C4-2B (cell line): ENCODE results near the gene LY86.
A peak's percentile ranks its signal among the peaks of the same experiment; 100 is the strongest.

Experiments
- H3K27ac ChIP-seq: fragments of 450-650 bp; 2 replicates; pipeline ENCODE4 v1.5.1; 2017
- CTCF ChIP-seq: fragments of 450-650 bp; conservative IDR thresholded peaks from 2 replicates; pipeline ENCODE4 v1.5.1; 2017; ENCODE audit warnings: mild to moderate bottlenecking
- ZFX ChIP-seq: fragments of 450-650 bp; IDR thresholded peaks from 2 replicates; pipeline ENCODE4 v1.6.1; 2017

LY86 gene

GRCh38 chr6:6547110-6547879 is 41.2 kb upstream of the LY86 start:
- no peak overlapping the region for H3K27ac ChIP-seq
- TF ChIP-seq ZFX (no peak), CTCF (peak; percentile 92)

DNA sequence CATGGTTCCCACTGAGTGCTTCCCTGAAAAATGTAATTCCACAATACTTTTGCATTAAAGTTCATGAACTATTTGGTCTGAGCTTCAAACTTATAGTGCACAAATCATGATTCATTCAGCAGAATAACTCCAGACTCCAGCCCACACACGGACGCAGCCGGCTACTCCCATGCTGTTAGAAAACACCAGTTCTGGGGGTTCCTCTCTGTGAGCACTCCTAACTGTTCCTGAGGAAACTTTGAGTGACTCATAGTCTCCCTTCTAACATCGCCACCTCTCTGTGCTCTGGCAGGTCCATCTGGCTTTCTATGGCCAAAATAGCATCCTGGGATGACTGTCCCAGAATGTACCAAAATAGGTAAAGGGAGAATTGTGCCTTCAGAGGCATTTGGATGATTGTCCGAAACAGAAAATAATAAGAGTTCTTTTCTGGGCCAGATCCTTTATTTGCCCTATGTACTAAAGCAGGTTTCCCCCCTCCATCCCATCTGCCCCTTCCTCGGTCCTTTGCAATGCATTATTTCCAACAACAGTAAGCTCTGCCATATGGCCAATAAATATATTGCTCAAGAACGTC is 32.3 kb upstream of the LY86 start:
- TF ChIP-seq CTCF (no peak), ZFX (no peak)
- H3K27ac ChIP-seq: no peak overlapping the region

GRCh38 chr6:6556738-6557503 is 31.6 kb upstream of the LY86 start:
- TF ChIP-seq CTCF: peak; percentile 97
- no peak for TF ChIP-seq ZFX
- no peak overlapping the region for H3K27ac ChIP-seq

DNA sequence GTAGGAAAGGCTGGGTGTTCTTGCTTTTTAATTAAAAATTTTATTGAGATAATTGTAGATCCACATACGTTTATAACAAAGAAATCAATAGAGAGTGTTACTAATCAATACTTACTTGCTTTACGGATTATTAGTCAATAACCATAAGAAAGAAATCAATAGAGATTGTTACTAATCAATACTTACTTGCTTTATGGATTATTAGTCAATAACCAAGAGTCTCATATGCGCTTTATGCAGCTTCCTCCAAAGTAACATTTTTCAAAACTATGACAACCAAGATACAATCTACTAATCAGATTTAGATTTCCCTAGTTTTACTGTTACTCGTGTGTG is 31.0 kb upstream of the LY86 start:
- H3K27ac ChIP-seq: no peak overlapping the region
- no peak for TF ChIP-seq CTCF

- no peak for TF ChIP-seq CTCF
- TF ChIP-seq ZFX: no peak
- H3K27ac ChIP-seq: no peak overlapping the region
Observed at GRCh38 chr6:6557886-6558285, 30.6 kb upstream of the LY86 start.

DNA sequence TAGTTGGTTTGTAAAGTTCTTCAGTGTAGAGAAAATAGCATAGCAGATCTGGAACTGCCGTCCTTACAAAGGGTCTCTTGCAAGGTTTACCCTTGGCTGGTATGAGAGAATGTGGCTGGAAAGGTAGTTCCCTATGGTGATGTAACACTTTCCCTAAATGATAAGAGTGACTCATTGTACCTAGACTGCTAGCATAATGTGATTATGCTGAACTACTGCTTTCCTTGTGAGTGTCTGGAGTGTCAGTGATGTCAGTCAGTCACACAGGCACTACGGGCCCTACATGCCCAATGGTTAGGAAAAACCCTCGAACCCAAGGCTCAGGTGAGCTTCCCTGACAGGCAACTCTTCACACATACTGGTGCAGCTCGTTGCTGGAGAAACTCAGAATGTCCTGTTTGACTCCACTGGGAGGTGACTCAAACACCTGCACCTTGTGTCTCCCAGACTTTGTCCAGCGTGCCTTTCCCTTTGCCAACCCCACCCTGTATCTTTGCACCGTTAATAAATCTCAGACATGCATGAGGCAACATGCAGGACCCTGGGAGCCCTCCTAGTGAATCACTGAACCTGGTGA is 28.4 kb upstream of the LY86 start:
- no peak overlapping the region for H3K27ac ChIP-seq
- TF ChIP-seq ZFX: no peak
- TF ChIP-seq CTCF: no peak

- H3K27ac ChIP-seq: no peak overlapping the region
- TF ChIP-seq ZFX (no peak), CTCF (peak; percentile 24)
Observed at GRCh38 chr6:6560909-6561308, 27.6 kb upstream of the LY86 start.
